NOMO-1 treated with dmso at 0.1 percent for 144 hours (cell line): Measurements from ENCODE around the gene SPAG16.
"Not testable (repeated sequence)": the region's sequence is repeated elsewhere in the genome, so short reads cannot be mapped to it uniquely, and the experiment has no call there.

Experiments used
- DNase-seq: peaks from one replicate; lab custom pipeline; 2025; ENCODE audit not compliant: unreplicated experiment; lab: John Stamatoyannopoulos, UW

SPAG16 gene

GRCh38 chr2:214057986-214058385 lies 773.7 kb downstream of the SPAG16 start:
- DNase-seq: no peak

- not testable (repeated sequence) for DNase-seq
These were observed 778.0 kb downstream of the SPAG16 start for GRCh38 chr2:214062279-214062678.

GRCh38 chr2:214064471-214064870 lies 780.2 kb downstream of the SPAG16 start:
- no peak for DNase-seq

GRCh38 chr2:214066862-214067261 lies 782.6 kb downstream of the SPAG16 start:
- DNase-seq: no peak

GRCh38 chr2:214069254-214069653 lies 785.0 kb downstream of the SPAG16 start:
- DNase-seq: no peak

GRCh38 chr2:214075456-214075855 lies 791.2 kb downstream of the SPAG16 start:
- DNase-seq: no peak

GRCh38 chr2:214076527-214076926 lies 792.3 kb downstream of the SPAG16 start:
- DNase-seq: no peak

- DNase-seq: no peak
These were observed 793.5 kb downstream of the SPAG16 start for GRCh38 chr2:214077727-214078126.

GRCh38 chr2:214079032-214079431 lies 794.8 kb downstream of the SPAG16 start:
- DNase-seq: no peak

- DNase-seq: no peak
These were observed 804.3 kb downstream of the SPAG16 start for GRCh38 chr2:214088536-214088935.

- no peak for DNase-seq
These were observed 812.0 kb downstream of the SPAG16 start for GRCh38 chr2:214096208-214096715.

- no peak for DNase-seq
These were observed 814.5 kb downstream of the SPAG16 start for GRCh38 chr2:214098811-214099210.

GRCh38 chr2:214100488-214100887 lies 816.2 kb downstream of the SPAG16 start:
- no peak for DNase-seq

GRCh38 chr2:214103276-214104001 lies 819.2 kb downstream of the SPAG16 start:
- DNase-seq: no peak

GRCh38 chr2:214104219-214104618 lies 820.0 kb downstream of the SPAG16 start:
- no peak for DNase-seq

- no peak for DNase-seq
These were observed 820.7 kb downstream of the SPAG16 start for GRCh38 chr2:214104967-214105366.

- DNase-seq: no peak
These were observed 823.5 kb downstream of the SPAG16 start for GRCh38 chr2:214107726-214108125.

GRCh38 chr2:214108598-214108997 lies 824.3 kb downstream of the SPAG16 start:
- no peak for DNase-seq

- no peak for DNase-seq
These were observed 832.8 kb downstream of the SPAG16 start for GRCh38 chr2:214117054-214117453.

GRCh38 chr2:214126135-214126534 lies 841.9 kb downstream of the SPAG16 start:
- DNase-seq: no peak

- DNase-seq: no peak
These were observed 842.9 kb downstream of the SPAG16 start for GRCh38 chr2:214127170-214127569.

GRCh38 chr2:214127571-214127970 lies 843.3 kb downstream of the SPAG16 start:
- no peak for DNase-seq

GRCh38 chr2:214128040-214128439 lies 843.8 kb downstream of the SPAG16 start:
- DNase-seq: no peak
